ENCODE measurements around the gene TAT.
"Not testable (repeated sequence)": the region's sequence is repeated elsewhere in the genome, so short reads cannot be mapped to it uniquely, and the experiment has no call there.

Gene TAT

DNA sequence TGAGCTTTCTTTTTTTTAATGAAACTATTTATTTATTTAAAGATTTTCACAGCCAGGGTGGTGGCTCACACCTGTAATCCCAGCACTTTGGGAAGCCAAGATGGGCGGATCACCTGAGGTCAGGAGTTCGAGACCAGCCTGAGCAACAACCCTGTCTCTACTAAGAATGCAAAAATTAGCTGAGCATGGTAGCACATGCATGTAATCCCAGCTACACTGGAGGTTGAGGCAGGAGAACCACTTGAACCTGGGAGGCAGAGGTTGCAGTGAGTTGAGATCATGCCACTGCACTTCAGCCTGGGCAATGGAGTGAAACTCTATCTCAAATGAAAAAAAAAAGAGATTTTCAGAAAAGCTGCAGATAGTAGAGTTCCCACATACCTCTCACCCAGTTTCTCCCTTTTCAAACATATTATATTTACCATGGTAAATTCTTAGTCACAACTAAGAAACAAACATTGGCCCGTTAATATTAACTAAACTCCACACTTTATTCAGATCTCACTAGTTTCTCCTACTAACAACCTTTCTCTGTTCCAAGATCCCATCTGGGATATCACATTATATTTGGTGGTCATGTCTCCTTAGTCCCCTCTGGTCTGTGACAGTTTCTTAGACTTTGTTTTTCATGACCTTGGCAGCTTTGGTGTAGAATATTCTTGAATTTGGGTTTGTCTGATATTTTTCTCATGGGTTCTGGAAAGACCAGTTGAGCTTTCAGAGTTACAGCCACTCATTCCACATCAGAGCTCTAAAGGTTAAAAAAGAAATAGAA, 7.8 kb upstream of the TAT start:
- no peak for DNase-seq (ENCODE audit: low read depth)

DNA sequence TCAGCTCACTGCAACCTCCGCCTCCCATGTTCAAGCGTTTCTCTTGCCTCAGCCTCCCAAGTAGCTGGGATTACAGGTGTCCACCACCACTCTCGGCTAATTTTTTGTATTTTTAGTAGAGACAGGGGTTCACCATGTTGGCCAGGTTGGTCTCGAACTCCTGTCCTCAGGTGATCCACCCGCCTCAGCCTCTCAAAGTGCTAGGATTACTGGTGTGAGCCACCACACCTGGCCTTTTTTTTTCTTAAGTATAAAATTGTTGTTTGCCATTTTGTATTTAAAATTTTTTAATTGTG, 5.6 kb upstream of the TAT start:
- DNase-seq (ENCODE audit: low read depth): not testable (repeated sequence)

DNA sequence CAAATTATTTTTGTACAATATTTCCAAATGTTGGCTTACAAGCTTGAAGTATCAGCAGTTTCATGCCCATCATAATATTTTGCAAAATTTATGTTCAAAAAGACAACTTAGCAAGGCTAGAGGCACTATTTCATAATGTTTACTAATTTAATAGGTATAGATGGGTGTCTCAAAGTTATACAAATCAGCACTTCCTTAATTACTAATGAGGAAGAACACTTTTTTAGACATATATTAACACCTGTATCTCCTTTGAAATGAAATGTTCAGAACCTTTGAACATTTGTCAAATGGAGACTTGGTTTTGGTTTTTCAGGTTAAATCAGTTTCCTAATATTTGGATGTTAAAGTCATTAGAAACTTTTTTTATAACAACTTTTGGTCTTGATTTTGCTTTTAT, 2.2 kb downstream of the TAT start:
- DNase-seq (ENCODE audit: low read depth): no peak

DNA sequence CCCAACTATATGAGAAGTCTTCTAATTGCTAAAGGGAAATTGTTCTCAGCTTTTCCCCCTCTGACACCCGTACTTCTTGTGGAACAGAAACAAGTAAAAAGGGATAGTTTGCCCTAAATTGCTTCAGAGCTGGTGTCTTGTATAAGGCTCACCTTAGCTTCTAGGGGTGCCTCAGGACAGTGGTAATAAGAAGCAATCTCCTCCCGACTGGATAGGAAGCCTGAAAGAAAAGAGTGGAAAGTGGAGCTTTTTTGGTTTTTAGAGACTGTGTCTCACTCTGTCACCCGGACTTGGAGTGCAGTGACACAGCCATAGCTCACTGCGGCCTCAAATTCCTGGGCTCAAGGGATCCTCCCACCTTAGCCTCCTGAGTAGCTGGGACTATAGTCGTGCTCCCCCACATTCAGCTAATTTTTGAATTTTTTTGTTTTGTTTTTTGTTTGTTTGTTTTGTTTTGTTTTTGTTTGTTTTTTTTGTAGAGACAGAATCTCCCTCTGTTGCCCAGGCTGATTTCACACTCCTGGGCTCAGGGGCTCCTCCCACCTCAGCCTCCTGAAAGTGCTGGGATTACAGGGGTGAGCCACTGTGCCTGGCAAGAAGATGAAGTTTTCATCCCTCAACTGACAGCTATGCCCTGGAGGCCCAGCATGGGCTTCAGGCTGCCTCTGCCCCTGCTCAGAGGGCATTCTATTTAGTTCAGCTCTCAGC, 3.4 kb downstream of the TAT start:
- DNase-seq (ENCODE audit: low read depth): no peak

DNA sequence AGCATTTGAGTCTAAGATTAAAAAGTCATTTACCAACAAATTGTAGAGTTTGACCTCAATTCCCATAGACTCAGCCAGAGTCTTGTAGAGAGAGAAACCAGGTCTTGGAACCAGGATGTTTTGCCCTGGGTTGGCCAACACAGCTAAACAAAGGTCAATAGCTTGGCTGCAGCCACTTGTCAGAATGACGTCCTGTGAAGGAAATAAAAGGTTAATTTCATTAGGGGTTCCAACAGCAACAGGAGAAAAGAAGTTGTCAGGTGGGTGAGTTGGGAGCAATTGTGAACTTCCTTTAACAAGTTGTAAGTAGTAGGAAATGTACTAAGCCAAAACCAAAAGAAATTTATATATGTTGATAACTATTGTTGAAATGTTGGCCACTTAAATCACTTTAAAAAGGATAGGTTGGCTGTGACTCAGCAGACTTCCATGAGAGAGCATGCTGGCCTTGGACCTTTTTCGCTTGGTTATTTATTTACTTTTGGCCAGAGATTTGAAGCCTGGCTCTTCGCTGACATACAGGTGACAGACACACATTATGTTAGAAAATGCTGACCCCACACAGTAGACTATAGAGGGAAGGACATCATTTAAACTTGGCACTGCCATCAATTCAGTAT, 4.3 kb downstream of the TAT start:
- no peak for DNase-seq (ENCODE audit: low read depth)

DNA sequence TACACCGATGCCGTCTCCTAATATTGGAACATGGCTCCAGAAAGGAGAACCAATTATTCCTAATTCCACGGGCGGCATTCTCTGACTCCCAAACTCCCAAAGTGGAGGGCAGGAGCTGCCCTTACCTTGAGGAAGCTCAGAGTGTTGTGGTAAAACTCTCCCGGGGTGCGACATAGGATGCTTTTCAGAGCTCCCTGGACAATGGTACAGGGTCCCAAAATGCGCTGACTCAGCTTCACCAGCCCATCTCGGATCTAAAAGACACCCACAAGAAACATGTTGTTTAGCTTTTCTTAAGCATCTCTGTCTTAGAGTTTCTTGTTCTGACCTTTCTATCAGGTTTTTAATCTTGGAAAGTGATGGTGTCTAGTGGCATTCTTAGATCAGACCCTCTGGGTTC, 6.7 kb downstream of the TAT start:
- no peak for DNase-seq (ENCODE audit: low read depth)

DNA sequence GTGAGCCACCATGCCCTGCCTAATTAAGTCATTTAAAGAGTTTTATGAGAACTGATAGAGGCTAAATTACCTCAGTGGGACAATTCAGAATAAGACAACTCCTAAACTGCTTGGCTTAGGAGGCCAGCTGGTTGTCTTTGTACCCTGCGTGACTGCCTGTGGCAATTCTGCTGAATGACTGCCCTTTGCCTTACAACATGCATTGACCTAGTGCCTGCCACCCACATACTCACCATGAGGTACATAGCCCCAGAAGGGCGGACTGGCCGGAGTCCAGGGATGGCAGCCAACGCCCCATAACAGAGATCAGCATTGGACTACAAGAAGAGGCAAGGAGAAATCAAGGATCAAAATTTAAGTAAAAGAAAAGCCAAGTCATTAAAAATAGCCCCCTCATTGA, 7.3 kb downstream of the TAT start:
- DNase-seq (ENCODE audit: low read depth): no peak

DNA sequence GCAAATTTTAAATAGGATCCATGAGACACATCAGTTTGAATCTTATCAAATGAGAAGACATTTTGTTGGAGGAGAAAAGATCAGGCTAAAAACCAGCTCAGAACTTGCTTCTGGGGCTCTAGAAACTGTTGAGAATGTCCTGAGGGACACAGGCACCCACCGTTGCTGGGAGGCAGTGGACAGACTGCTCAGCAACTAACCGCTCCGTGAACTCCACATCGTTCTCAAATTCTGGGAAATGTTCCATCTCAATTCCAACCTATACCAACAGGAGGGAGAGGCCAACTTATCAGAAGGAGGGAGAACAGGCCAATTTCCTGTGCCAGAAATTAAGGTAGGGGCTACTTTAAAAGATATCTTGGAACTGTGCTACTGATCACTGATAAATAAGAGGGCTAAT, 8.3 kb downstream of the TAT start:
- no peak for DNase-seq (ENCODE audit: low read depth)

DNA sequence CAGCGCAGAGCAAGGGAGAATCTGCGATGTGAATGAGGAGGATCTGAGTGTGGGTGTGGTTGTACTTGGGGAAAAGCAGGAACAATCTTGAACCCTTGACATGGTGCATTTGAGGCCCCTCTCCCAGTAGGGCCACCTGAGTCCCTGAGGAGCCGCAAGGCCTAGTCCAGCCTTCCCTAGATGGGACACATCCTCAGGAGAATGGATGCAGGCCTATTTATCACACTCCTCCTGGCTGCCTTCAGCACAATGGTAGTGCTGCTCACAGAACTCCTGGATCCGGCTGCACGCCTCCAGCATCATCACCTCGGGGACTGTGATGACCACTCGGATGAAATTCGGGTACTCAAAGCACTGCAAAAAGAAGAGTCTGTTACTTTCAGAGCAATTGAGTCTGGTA, 9.0 kb downstream of the TAT start:
- no peak for DNase-seq (ENCODE audit: low read depth)

DNA sequence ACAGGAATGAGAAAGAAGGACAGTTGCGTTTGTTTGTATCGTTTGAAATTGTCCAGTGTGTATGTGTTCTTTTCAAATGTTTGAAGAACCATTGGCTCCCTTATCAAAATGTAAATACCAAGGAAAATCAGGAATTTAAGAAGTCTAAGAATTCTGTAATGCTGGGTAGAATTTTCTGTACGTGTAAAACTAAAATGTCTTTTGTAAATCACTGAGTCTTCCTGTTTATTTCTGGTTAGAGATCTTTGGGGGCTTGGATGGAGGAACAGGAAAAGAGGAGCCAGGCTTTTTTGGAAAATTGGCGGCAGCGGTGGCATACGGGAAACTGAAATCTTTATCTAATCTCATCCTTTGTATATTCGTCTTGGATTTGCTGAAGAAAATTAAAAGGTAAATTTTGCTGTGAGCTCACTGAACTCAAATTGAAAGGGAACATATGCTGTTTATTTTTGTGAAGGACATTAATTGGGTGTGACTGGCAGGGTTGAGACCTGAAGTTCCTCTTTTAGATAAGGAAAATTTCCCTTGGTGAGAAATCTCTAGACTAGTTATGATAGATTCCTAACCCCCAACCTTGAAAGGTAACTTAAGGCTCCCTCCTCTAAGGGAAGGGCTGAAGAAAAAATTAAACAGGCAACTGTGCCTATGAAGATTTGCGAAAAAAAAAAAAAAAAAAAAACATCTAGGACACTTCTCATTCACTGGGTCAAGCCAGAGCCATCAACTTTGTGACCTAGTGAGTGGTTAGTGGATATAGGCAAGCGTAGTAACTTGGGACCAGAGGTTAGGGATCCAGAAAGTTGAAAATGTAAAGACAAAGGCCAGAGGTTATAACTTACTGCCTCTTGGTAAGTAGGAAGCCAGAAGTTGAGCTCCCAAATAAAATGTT, 10.8 kb downstream of the TAT start:
- no peak for DNase-seq (ENCODE audit: low read depth)

DNA sequence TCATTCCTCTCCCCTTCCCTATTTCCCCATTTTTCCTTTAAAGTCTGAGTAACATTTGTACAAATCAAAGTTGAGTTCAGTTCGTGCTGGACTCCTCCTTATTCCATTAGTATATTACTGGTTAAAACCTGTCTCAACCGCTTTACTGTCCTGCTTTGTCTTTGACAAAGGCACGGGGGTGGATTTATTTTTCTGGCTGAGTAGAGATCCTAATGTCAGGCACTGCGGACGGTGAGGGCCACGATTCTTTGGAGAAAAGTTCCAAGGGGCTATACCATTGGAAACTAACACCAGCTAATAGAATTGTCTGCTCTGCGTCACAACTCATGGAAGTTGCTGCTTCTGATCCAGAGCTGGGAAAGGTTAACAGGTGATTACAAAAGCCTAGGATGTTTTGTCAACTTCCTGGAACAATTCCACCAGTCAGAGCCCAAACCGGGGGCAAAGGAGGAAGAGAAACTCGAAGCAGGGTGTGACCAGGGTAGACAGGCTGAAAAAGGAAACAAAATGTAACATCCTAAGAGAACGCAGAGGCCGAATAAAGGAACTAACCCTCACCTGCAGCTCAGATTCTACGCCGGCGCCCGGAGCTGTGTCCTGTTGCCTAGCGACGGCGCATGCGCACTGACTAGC, 12.4 kb downstream of the TAT start:
- no peak for DNase-seq (ENCODE audit: low read depth)

DNA sequence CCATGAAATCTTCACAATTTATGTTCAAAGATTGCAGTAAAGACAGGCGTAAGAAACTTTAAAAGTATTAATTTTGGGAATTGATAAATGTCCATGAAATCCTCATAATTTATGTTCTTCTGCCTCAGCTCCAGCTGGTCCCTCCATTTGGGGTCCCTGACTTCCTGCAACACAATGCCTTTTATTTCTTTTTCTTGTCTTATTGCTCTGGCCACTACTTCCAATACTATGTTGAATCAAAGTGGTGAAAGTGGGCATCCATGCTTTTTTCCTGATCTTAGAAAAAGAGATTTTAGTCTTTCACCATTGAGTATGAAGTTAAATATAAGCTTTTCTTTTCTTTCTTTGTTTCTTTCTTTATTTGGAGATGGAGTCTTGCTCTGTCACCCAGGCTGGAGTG, 14.3 kb downstream of the TAT start:
- DNase-seq (ENCODE audit: low read depth): no peak

DNA sequence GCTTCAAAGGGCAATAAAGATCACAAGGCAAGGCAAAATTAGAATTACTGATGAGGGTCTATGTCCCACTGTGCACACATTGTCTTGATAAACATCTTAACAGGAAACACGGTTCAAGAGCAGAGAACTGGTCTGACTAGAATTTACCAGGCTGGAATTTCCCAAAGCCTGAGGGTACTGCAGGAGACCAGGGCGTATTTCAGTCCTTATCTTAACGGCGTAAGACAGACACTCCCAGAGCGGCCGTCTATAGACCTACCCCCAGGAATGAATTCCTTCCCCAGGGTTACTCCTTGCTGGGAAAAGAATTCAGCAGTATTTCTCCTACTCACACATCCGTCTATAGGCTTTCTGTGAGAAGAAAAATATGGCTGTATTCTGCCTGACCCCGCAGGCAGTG, 15.0 kb downstream of the TAT start:
- not testable (repeated sequence) for DNase-seq (ENCODE audit: low read depth)

DNA sequence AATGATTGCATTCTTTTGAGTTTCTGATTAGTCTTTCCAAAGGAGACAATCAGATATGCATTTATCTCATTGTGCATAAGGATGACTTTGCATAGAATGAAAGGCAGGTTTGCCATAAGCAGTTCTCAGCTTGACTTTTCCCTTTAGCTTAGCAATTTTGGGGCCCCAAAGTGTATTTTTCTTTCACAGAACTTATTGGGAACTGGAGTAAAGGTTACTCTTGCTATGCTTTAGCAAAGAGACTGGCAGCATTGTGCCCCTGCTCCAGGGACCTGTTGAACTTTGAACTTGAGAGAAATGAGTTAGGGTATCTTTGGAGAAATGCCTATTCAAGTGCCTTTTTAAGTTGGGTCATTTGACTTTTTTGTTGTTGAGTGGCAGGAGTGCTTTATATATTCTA, 17.0 kb downstream of the TAT start:
- DNase-seq (ENCODE audit: low read depth): no peak

DNA sequence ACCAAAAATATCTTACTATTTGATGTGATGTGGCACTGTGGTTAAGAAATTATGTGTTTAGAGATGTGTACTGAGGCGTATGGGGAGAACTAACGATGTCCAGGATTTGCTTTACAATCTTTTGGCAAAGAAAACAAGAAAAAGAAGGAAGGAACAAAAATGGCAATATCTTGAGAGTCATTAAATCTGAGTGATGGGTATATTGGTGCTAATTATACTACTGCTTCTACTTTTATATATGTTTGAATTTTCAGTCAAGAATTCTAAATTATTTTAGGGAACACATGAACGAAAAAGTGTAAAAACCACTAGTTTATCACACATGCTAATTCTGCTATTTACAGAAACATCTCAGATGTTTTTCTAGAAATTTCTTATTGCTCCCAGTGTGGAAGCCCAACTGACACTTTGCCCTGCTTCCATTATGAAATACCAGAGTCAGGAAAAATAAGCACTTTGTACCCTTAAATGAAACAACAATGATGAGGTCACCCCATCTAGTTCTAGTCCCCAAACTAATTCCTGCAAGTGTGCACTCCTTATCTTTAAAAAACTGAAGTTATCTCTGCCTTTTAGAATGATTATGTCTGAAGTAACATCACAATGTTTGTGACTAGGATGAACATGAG, 18.8 kb downstream of the TAT start:
- DNase-seq (ENCODE audit: low read depth): no peak

DNA sequence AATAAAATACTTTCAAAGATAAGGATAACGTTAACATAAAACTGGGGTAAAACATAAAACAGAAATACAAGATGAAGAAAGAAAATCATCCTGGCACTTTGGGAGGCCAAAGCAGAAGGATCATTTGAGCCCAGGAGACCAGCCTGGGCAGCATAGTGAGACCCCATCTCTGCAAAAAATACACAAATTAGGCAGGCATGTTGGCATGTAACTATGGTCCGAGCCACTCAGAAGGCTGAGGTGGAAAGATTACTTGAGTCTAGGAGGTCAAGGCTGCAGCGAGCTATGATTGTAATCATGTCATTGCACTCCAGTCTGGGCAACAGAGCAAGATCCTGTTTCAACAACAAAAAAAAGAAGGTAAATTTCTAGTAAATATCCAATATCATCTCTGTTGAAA, 19.6 kb downstream of the TAT start:
- DNase-seq (ENCODE audit: low read depth): no peak

DNA sequence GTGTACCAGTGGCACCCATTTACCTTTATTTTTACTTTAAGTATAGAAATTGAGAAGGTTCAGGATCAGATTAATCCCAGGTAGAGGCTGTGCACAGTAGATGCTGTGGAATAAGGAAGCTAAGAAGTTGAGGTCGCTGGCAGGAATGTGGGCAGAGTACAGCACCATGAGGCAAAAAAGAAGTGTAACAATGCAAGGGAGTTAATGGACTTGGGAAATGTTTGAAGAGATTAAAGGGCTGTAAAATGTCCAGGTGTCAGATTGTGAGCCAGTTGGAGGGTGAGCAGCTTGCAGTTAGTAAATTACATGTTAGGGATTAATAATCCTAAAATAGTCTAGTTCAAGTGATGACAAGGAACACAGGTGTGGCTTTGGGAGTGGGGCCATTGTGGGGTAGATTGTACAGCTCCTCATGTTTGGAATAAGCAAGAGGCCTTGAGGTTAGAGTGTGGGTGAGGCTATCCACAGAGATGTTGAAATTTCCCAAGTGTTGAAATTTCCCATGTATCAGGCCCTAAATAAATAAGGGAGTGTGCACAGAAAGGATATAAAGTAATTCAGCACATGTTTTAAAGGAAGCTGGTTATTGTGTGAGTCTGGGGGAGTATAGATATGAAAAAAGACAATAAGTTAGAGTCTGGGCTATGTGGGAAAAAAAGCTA, 21.5 kb downstream of the TAT start:
- no peak for DNase-seq (ENCODE audit: low read depth)

DNA sequence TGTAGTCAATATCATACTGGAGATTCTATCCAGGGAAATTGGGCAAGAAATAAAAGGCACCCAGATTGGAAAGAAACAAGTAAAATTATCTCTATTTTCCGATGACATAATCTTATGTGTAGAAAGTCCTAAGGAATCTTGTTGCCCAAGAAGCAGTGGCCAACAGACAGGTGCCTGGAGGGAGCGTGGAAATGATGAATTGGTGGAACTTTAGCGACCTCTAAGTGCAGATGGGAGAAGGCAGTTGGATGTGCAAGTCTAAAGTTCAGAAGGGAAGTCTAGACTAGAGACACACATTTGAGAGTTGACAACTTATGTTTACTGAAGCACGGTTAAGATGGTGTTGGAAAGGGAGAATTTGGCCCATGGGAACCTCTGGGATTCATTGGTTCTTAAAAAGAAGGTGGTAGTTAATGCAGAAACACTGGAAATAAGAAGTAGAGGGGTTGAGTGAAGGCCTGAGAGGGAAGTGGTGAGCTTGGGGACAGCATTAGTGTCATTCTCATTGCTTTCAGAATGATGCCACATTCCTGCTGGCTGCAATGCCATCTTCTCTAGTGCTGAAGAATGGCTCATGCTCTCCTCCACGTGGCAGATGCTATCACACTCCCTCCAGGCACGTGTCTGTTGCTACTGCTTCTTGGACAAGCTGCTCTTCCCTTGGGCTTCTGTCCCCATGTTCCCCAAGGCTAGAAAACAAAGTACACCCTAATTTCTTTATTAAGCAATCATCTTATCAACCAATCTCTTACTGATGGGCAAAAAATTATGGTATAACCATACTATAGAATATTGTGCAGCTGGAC, 24.0 kb downstream of the TAT start:
- DNase-seq (ENCODE audit: low read depth): no peak

DNA sequence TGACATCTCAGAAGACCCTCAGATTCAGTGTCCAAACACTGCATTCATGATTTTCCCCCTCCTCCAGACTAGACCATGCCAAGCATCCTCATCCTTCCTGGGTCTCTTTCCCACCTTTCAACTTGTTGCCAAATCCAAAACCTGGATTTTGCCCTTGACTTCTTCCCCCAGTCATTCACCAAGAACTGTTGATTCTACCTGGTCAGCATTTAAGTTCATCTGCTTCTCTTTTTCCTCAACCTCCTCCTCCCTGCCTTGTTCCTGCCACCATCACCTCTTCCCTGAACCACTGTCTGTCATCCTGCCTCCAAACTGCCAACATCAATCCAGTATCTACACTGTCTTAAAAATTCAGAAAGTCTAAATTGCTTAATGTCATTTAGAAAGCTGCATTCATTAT, 29.7 kb downstream of the TAT start:
- DNase-seq (ENCODE audit: low read depth): no peak

DNA sequence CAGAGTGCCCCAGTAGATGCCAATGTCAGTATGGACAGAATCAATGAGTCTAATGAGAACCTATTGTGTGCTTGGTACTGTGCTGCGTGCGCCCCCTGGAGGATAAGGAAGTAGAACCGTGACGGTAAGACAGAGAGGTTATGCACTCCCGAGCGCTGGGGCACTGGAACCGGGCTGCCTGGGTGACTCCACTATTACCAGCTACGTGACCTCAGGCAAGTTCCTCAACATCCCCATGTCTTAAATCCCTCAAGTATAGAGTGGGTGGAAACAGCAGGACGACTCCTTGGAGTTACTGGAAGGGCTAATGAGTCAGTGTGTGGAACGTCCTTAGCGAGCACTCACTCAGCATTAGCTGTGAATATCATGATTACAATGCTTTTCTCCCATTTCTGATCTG, 34.5 kb downstream of the TAT start:
- peak; percentile 16 for DNase-seq (ENCODE audit: low read depth)
